Breast epithelium (tissue), 3 donors: ENCODE data around the gene METRNL.

Source experiments
- POLR2A ChIP-seq: fragments of 450-650 bp; IDR thresholded peaks from one replicate; pipeline ENCODE4 v1.6.1; 2016; ENCODE audit warnings: antibody characterized with exemption, mild to moderate bottlenecking, moderate library complexity
- POLR2AphosphoS5 ChIP-seq, 3 donors: sonication (generic); formaldehyde crosslinking; IDR thresholded peaks; one replicate each; pipeline ENCODE4 v1.6.1; 2017; ENCODE audit warnings: antibody characterized with exemption in 3 of 3
- TF ChIP-seq, protein P1 (sequence below), 3 donors: fragments of 450-650 bp; IDR thresholded peaks; one replicate each; pipeline ENCODE4 v1.5.1; 2016 to 2017; ENCODE audit warnings: antibody characterized with exemption in 3 of 3, mild to moderate bottlenecking in 3 of 3, moderate library complexity in 3 of 3

- TF ChIP-seq, protein P1, sequence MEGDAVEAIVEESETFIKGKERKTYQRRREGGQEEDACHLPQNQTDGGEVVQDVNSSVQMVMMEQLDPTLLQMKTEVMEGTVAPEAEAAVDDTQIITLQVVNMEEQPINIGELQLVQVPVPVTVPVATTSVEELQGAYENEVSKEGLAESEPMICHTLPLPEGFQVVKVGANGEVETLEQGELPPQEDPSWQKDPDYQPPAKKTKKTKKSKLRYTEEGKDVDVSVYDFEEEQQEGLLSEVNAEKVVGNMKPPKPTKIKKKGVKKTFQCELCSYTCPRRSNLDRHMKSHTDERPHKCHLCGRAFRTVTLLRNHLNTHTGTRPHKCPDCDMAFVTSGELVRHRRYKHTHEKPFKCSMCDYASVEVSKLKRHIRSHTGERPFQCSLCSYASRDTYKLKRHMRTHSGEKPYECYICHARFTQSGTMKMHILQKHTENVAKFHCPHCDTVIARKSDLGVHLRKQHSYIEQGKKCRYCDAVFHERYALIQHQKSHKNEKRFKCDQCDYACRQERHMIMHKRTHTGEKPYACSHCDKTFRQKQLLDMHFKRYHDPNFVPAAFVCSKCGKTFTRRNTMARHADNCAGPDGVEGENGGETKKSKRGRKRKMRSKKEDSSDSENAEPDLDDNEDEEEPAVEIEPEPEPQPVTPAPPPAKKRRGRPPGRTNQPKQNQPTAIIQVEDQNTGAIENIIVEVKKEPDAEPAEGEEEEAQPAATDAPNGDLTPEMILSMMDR (IDR thresholded peaks at IDR 0.05), result no peak
- no peak for TF ChIP-seq POLR2AphosphoS5 (IDR thresholded peaks at IDR 0.05)
- no peak for TF ChIP-seq POLR2A
Observed at GRCh38 chr17:83058266-83058798, 21.1 kb upstream of the METRNL start.
